ENCODE measurements around the gene KIF5A.

DNA sequence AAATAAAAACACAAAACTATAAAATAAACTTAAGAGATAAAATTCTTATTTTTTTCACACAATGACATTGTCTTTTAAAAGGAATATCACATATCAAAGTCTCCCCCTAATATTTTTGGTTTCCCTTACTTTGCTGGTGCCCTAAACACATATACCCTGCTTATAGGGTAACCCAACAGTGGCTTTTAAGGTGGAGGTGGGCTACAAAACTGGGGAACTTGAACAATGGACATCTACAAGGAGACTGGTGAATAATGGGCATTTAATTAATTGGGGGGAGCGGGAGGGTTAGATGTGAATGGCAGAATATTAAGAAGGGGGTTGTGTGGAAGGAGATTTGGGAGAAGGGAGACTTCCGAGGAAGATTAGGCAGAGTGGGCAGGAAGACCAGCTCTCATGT lies 73.5 kb downstream of the KIF5A start:
- TF ChIP-seq, protein P1, sequence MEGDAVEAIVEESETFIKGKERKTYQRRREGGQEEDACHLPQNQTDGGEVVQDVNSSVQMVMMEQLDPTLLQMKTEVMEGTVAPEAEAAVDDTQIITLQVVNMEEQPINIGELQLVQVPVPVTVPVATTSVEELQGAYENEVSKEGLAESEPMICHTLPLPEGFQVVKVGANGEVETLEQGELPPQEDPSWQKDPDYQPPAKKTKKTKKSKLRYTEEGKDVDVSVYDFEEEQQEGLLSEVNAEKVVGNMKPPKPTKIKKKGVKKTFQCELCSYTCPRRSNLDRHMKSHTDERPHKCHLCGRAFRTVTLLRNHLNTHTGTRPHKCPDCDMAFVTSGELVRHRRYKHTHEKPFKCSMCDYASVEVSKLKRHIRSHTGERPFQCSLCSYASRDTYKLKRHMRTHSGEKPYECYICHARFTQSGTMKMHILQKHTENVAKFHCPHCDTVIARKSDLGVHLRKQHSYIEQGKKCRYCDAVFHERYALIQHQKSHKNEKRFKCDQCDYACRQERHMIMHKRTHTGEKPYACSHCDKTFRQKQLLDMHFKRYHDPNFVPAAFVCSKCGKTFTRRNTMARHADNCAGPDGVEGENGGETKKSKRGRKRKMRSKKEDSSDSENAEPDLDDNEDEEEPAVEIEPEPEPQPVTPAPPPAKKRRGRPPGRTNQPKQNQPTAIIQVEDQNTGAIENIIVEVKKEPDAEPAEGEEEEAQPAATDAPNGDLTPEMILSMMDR (IDR thresholded peaks at IDR 0.05) = no peak
- no peak for TF ChIP-seq POLR2A (IDR thresholded peaks at IDR 0.05)

Data from right lobe of liver (tissue), 4 donors.